ENCODE data around the gene TFG.

Gene TFG

GRCh38 chr3:100759950-100760349, 50.7 kb downstream of the TFG start:
- FAIRE-seq = no peak

GRCh38 chr3:100760377-100760776, 51.1 kb downstream of the TFG start:
- FAIRE-seq = no peak

- no peak for FAIRE-seq
These were observed 52.1 kb downstream of the TFG start for GRCh38 chr3:100761211-100761942.

GRCh38 chr3:100761951-100762350, 52.7 kb downstream of the TFG start:
- no peak for FAIRE-seq

- no peak for FAIRE-seq
These were observed 56.2 kb downstream of the TFG start for GRCh38 chr3:100765437-100765975.

GRCh38 chr3:100766069-100766468, 56.8 kb downstream of the TFG start:
- no peak for FAIRE-seq

GRCh38 chr3:100769693-100770092, 60.4 kb downstream of the TFG start:
- no peak for FAIRE-seq

GRCh38 chr3:100775226-100775625, 65.9 kb downstream of the TFG start:
- FAIRE-seq = no peak

- no peak for FAIRE-seq
These were observed 66.4 kb downstream of the TFG start for GRCh38 chr3:100775669-100776068.

GRCh38 chr3:100776097-100776729, 66.9 kb downstream of the TFG start:
- FAIRE-seq = no peak

- no peak for FAIRE-seq
These were observed 67.5 kb downstream of the TFG start for GRCh38 chr3:100776746-100777145.

GRCh38 chr3:100777271-100777670, 68.0 kb downstream of the TFG start:
- no peak for FAIRE-seq

- FAIRE-seq = no peak
These were observed 70.2 kb downstream of the TFG start for GRCh38 chr3:100779480-100779879.

- FAIRE-seq = no peak
These were observed 70.9 kb downstream of the TFG start for GRCh38 chr3:100780071-100780622.

GRCh38 chr3:100781301-100781700, 72.0 kb downstream of the TFG start:
- no peak for FAIRE-seq

- no peak for FAIRE-seq
These were observed 73.1 kb downstream of the TFG start for GRCh38 chr3:100782348-100782747.

- FAIRE-seq = no peak
These were observed 73.6 kb downstream of the TFG start for GRCh38 chr3:100782906-100783305.

GRCh38 chr3:100783619-100784018, 74.3 kb downstream of the TFG start:
- FAIRE-seq = no peak

- no peak for FAIRE-seq
These were observed 80.3 kb downstream of the TFG start for GRCh38 chr3:100789579-100789978.

- FAIRE-seq = no peak
These were observed 87.3 kb downstream of the TFG start for GRCh38 chr3:100796556-100796955.

- no peak for FAIRE-seq
These were observed 88.7 kb downstream of the TFG start for GRCh38 chr3:100798012-100798411.

All from islet of Langerhans (tissue), 1 donor.